Rectal smooth muscle tissue (tissue), 1 donor: ENCODE data around the gene SRSF9.

Source experiments
- H3K27ac ChIP-seq: one replicate; pipeline ENCODE4 v1.7.0; 2013; ENCODE audit warnings: low read depth, low read length, inconsistent platforms
- H3K27me3 ChIP-seq: one replicate; pipeline ENCODE4 v1.7.0; 2013; ENCODE audit warnings: low read length; ENCODE audit not compliant: control insufficient read depth, insufficient read depth
- H3K36me3 ChIP-seq: one replicate; pipeline ENCODE4 v1.7.0; 2013; ENCODE audit warnings: low read length; ENCODE audit not compliant: control insufficient read depth, insufficient read depth
- H3K4me1 ChIP-seq: one replicate; pipeline ENCODE4 v1.7.0; 2013; ENCODE audit warnings: low read length; ENCODE audit not compliant: control insufficient read depth, insufficient read depth
- H3K4me3 ChIP-seq: one replicate; pipeline ENCODE4 v1.7.0; 2013; ENCODE audit warnings: low read length
- H3K9ac ChIP-seq: one replicate; pipeline ENCODE4 v1.7.0; 2013; ENCODE audit warnings: low read length

The SRSF9 gene

GRCh38 chr12:120474616-120474960 is 5.0 kb upstream of the SRSF9 start:
- Histone ChIP-seq H3K4me3 (no peak overlapping the region), H3K9ac (no peak overlapping the region), H3K4me1 (no peaks in the 10 kb centered on the region), H3K36me3 (no peaks in the 10 kb centered on the region), H3K27me3 (no peaks in the 10 kb centered on the region), H3K27ac (no peak overlapping the region)

- no peak overlapping the region for H3K4me3 ChIP-seq
- H3K4me1 ChIP-seq = no peaks in the 10 kb centered on the region
- H3K9ac ChIP-seq = no peak overlapping the region
- no peaks in the 10 kb centered on the region for H3K36me3 ChIP-seq
- no peak overlapping the region for H3K27ac ChIP-seq
- no peaks in the 10 kb centered on the region for H3K27me3 ChIP-seq
Observed at GRCh38 chr12:120473807-120474615, 4.5 kb upstream of the SRSF9 start.

DNA sequence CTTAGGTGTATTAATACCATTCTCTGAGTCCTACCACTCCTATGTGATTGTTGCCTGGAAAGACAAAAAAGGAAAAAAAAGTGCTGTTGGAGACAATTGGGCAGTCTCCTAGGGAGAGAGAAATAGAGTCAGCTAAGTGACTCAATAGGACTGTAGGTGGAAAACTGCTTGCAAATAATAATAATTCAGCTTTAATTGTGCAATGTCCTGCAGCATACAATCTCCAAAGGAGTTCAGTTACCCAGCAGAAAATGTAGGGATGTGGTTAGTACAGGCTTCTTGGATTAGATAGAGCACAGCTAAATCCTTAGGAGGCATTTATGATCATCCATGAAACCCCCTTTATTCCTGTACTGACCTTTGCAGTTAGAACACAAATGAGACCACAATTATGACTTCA is 3.0 kb upstream of the SRSF9 start:
- no peaks in the 10 kb centered on the region for H3K27me3 ChIP-seq
- no peaks in the 10 kb centered on the region for H3K36me3 ChIP-seq
- no peak overlapping the region for H3K27ac ChIP-seq
- peaks cover 5% of the 10 kb centered on the region for H3K4me1 ChIP-seq
- H3K9ac ChIP-seq = no peak overlapping the region
- no peak overlapping the region for H3K4me3 ChIP-seq

GRCh38 chr12:120470150-120470784 is 719 bp upstream of the SRSF9 start:
- Histone ChIP-seq H3K27ac (peak overlapping the region; percentile 92), H3K4me3 (peak overlapping the region; percentile 81), H3K36me3 (peaks cover 1% of the 10 kb centered on the region), H3K4me1 (peaks cover 5% of the 10 kb centered on the region), H3K9ac (peak overlapping the region; percentile 64), H3K27me3 (no peaks in the 10 kb centered on the region)

GRCh38 chr12:120468821-120469449 is 613 bp downstream of the SRSF9 start:
- H3K4me1 ChIP-seq = peaks cover 5% of the 10 kb centered on the region
- peaks cover 11% of the 10 kb centered on the region for H3K36me3 ChIP-seq
- peak overlapping the region; percentile 75 for H3K9ac ChIP-seq
- peak overlapping the region; percentile 92 for H3K27ac ChIP-seq
- peak overlapping the region; percentile 81 for H3K4me3 ChIP-seq
- no peaks in the 10 kb centered on the region for H3K27me3 ChIP-seq

DNA sequence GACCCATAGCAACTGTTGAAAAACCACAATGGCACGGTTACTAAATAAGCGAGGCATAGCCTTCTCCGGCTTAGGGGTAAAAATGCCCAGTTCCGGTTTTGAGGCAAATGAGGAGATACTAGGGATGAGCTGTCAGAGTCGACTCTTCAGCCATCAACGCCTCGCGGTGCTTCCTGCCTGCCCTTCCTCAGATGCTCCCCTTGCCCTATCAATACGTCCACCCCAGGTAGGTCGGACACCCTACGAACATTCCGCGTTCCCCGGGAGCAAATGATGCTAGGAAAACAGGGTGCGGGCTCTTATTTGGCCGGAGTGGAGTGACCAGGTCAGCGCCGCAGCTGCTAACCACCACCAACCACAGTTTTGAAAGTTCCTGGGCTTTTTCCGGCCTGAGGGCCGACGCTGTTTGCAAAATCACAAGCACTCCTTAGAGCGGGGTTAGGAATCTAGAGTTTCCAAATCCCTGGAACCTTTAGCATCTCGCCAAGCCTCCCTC is 1.2 kb downstream of the SRSF9 start:
- H3K27ac ChIP-seq = peak overlapping the region; percentile 92
- peak overlapping the region; percentile 81 for H3K4me3 ChIP-seq
- H3K4me1 ChIP-seq = peaks cover 5% of the 10 kb centered on the region
- H3K27me3 ChIP-seq = no peaks in the 10 kb centered on the region
- H3K36me3 ChIP-seq = peaks cover 17% of the 10 kb centered on the region
- peak overlapping the region; percentile 38 for H3K9ac ChIP-seq

- Histone ChIP-seq H3K9ac (no peak overlapping the region), H3K4me3 (no peak overlapping the region), H3K4me1 (peaks cover 5% of the 10 kb centered on the region), H3K36me3 (peaks cover 25% of the 10 kb centered on the region), H3K27me3 (no peaks in the 10 kb centered on the region), H3K27ac (no peak overlapping the region)
Observed at GRCh38 chr12:120467439-120467838, 2.1 kb downstream of the SRSF9 start.

- Histone ChIP-seq H3K9ac (no peak overlapping the region), H3K27ac (no peak overlapping the region)
Observed at GRCh38 chr12:120466560-120467315, 2.8 kb downstream of the SRSF9 start.

GRCh38 chr12:120465756-120466155 is 3.8 kb downstream of the SRSF9 start:
- H3K4me1 ChIP-seq = peaks cover 5% of the 10 kb centered on the region
- H3K27me3 ChIP-seq = no peaks in the 10 kb centered on the region
- H3K9ac ChIP-seq = no peak overlapping the region
- H3K27ac ChIP-seq = no peak overlapping the region
- peaks cover 31% of the 10 kb centered on the region for H3K36me3 ChIP-seq
- H3K4me3 ChIP-seq = no peak overlapping the region

More at GRCh38 chr12:120466560-120467315, 2.8 kb downstream of the SRSF9 start:
- Histone ChIP-seq H3K4me1 (peaks cover 5% of the 10 kb centered on the region), H3K4me3 (no peak overlapping the region), H3K27me3 (no peaks in the 10 kb centered on the region), H3K36me3 (peaks cover 27% of the 10 kb centered on the region)

DNA sequence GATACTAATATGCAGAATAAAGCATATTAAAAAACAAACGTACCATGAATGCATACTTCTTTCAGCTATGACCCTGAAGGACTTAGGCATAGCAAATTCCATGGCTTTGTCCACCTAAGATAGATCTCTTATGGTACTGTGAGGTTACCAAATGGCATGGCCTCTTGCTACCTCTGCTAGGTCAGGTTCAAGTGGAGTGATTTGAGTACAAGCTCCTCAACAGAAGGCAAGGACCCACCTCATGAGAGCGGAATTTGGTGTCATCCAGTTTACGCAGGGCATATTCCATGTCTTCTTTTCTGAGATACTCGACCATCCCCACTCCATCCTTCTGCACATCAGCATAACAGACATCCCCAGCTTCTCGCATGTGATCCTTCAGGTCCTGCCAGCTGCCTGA is 5.8 kb downstream of the SRSF9 start:
- Histone ChIP-seq H3K36me3 (peaks cover 40% of the 10 kb centered on the region), H3K4me1 (peaks cover 5% of the 10 kb centered on the region), H3K27me3 (no peaks in the 10 kb centered on the region), H3K9ac (no peak overlapping the region), H3K27ac (no peak overlapping the region), H3K4me3 (no peak overlapping the region)

- Histone ChIP-seq H3K4me3 (no peak overlapping the region), H3K27ac (no peak overlapping the region), H3K9ac (no peak overlapping the region), H3K4me1 (no peaks in the 10 kb centered on the region), H3K27me3 (no peaks in the 10 kb centered on the region), H3K36me3 (peaks cover 46% of the 10 kb centered on the region)
Observed at GRCh38 chr12:120462099-120462640, 7.4 kb downstream of the SRSF9 start.

- Histone ChIP-seq H3K4me1 (no peaks in the 10 kb centered on the region), H3K9ac (no peak overlapping the region), H3K27ac (no peak overlapping the region), H3K4me3 (no peak overlapping the region), H3K36me3 (peaks cover 51% of the 10 kb centered on the region), H3K27me3 (no peaks in the 10 kb centered on the region)
Observed at GRCh38 chr12:120460157-120460556, 9.4 kb downstream of the SRSF9 start.
